HT-29 (cell line): Measurements from ENCODE around the gene STH. TPM values are rescaled to one million over a fixed set of nuclear protein-coding genes. Genes with fewer than 3 reads are reported as not detected.
"Not testable (repeated sequence)": the region's sequence is repeated elsewhere in the genome, so short reads cannot be mapped to it uniquely, and the experiment has no call there.

Experiments
- DNase-seq: peaks from one replicate; pipeline ENCODE4 v3.0.0-alpha.2; 2015; ENCODE audit warnings: low spot score
- total RNA-seq: library from RNA; depleted of rRNA; stranded (reverse); fragments of >200 nt; shearing (Covaris generic); gene quantifications from 2 replicates; pipeline ENCODE4 v1.2.3, GENCODE V29; 2014; rRNA removed

STH gene
- not detected in 2 replicates for total RNA-seq

GRCh38 chr17:45998987-45999899, at the start of gene STH:
Gene STH (plus strand): TSS chr17:45999250. CDS start chr17:45999280, 30 bp downstream.
- no peak for DNase-seq

- no peak for DNase-seq
These were observed 49.2 kb upstream of the STH start for GRCh38 chr17:45949755-45950320.

- DNase-seq: no peak
These were observed 48.2 kb upstream of the STH start for GRCh38 chr17:45950888-45951287.

- DNase-seq: no peak
These were observed 47.6 kb upstream of the STH start for GRCh38 chr17:45951403-45951802.

- no peak for DNase-seq
These were observed 47.1 kb upstream of the STH start for GRCh38 chr17:45951941-45952340.

- DNase-seq: no peak
These were observed 46.2 kb upstream of the STH start for GRCh38 chr17:45952814-45953320.

GRCh38 chr17:45953561-45953960, 45.5 kb upstream of the STH start:
- no peak for DNase-seq

GRCh38 chr17:45954914-45955313, 44.1 kb upstream of the STH start:
- no peak for DNase-seq

GRCh38 chr17:45955326-45955725, 43.7 kb upstream of the STH start:
- DNase-seq: no peak

GRCh38 chr17:45956090-45956489, 43.0 kb upstream of the STH start:
- no peak for DNase-seq

- not testable (repeated sequence) for DNase-seq
These were observed 42.3 kb upstream of the STH start for GRCh38 chr17:45956746-45957145.

- no peak for DNase-seq
These were observed 40.7 kb upstream of the STH start for GRCh38 chr17:45958307-45958706.

GRCh38 chr17:45958994-45959665, 39.9 kb upstream of the STH start:
- no peak for DNase-seq

- no peak for DNase-seq
These were observed 38.7 kb upstream of the STH start for GRCh38 chr17:45960311-45960710.

GRCh38 chr17:45961206-45961605, 37.8 kb upstream of the STH start:
- DNase-seq: no peak

- DNase-seq: no peak
These were observed 36.7 kb upstream of the STH start for GRCh38 chr17:45962221-45962972.

- no peak for DNase-seq
These were observed 35.8 kb upstream of the STH start for GRCh38 chr17:45963283-45963682.

- no peak for DNase-seq
These were observed 35.2 kb upstream of the STH start for GRCh38 chr17:45963889-45964288.

GRCh38 chr17:45964634-45965033, 34.4 kb upstream of the STH start:
- DNase-seq: no peak

- DNase-seq: no peak
These were observed 33.2 kb upstream of the STH start for GRCh38 chr17:45965812-45966211.

- DNase-seq: no peak
These were observed 32.3 kb upstream of the STH start for GRCh38 chr17:45966606-45967280.
